ENCODE data around the gene RYR3.
A peak's percentile ranks its signal among the peaks of the same experiment; 100 is the strongest.

The RYR3 gene

GRCh38 chr15:33309602-33310276 lies 1.0 kb upstream of the RYR3 start:
- TF ChIP-seq, protein P1, sequence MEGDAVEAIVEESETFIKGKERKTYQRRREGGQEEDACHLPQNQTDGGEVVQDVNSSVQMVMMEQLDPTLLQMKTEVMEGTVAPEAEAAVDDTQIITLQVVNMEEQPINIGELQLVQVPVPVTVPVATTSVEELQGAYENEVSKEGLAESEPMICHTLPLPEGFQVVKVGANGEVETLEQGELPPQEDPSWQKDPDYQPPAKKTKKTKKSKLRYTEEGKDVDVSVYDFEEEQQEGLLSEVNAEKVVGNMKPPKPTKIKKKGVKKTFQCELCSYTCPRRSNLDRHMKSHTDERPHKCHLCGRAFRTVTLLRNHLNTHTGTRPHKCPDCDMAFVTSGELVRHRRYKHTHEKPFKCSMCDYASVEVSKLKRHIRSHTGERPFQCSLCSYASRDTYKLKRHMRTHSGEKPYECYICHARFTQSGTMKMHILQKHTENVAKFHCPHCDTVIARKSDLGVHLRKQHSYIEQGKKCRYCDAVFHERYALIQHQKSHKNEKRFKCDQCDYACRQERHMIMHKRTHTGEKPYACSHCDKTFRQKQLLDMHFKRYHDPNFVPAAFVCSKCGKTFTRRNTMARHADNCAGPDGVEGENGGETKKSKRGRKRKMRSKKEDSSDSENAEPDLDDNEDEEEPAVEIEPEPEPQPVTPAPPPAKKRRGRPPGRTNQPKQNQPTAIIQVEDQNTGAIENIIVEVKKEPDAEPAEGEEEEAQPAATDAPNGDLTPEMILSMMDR (IDR thresholded peaks at IDR 0.05) = peak; percentile 33

DNA sequence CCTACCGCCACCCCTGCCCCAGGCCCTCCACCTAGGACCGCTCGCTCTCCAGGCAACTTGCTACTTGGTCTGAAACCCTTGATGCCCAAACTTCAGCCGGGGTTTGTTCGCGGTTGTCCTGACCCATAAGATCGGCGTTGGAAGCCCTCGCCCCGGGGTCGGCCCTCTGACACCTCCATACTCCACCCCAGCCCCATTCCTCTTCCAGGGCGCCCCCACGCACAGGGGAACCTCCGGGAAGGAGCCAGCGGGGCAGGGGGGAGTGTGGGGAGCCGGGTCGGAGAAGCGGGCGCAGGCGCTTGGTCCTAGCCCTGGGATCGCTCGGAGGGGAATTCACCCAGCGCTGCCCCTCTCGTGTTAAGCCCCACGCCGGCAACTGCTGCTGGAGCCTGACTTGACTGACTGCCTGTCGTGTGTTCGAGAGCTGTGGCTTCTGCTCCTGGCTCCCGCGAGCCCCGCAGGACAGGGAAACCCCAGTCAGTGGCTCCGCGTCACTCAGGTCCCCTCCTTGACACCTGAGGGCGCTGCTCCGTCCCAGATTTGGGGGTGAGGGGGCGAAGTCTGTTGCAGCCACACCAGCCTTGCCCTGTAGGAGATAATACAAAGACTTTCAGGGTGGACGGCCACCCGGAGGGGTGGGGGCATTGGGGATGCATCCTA lies 675 bp downstream of the RYR3 start:
- TF ChIP-seq, protein P1 (IDR thresholded peaks at IDR 0.05) = no peak

DNA sequence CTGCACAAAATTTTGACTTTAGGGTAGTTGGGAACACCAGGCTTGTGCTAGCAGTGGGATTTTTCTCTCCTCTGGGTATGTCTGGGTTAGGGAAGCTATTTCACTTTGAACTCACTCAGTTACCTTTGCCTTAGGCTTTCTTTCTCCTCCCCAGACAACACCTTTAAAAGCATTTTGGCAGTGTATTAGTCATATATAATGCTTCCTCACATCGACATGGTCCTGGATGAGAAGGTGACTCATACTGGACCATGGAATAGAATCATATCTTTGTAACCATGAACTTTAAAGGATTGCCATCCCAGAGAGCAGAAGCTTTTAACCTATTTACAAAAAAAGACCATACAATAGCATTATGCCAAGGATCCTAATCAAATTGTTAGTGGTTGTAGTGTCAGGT lies 2.7 kb downstream of the RYR3 start:
- TF ChIP-seq, protein P1 (IDR thresholded peaks at IDR 0.05) = no peak

DNA sequence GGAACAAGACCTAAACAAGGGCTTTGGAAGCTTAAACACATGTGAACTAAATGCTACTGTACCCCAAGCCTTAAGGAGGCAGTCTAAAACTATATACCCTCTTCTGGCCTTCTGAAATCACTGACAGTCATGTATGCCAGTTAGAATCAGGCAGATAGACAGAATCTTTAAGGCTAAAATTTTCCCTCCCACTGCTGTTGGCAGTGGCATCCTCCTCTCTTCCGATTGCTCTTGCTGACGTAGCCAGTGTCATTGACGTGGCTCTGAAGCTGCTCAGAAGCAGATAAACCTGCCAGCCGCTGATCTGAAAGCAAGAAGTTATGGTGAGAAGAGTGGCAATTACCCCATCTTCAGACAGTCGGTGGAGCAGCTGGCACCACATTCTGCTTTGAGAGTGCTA lies 3.3 kb downstream of the RYR3 start:
- TF ChIP-seq, protein P1 (IDR thresholded peaks at IDR 0.05) = no peak

- TF ChIP-seq, protein P1 (IDR thresholded peaks at IDR 0.05) = no peak
These were observed 4.3 kb downstream of the RYR3 start for GRCh38 chr15:33315044-33315443.

GRCh38 chr15:33317896-33318295 lies 7.1 kb downstream of the RYR3 start:
- TF ChIP-seq, protein P1 (IDR thresholded peaks at IDR 0.05) = no peak

DNA sequence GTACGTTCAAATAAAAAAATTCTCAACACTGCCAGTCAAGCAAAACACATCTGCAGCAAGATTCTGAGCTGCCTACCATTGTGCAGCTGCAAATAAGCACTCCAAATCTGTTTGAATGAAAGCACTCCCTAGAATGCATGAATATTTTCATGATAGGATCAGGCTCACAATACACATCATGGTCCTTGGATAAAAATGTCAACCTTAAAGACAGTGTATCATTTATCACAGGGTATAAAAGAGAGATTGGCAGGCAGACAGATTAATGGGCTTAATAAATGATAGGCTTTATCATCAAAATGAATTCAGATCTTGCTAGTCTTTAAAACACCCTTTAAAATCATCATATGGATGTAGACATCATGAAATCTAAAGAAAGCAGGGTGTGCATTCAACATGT lies 9.2 kb downstream of the RYR3 start:
- TF ChIP-seq, protein P1 (IDR thresholded peaks at IDR 0.05) = no peak

All from LNCAP (cell line).